Hematopoietic multipotent progenitor cell treated with erythropoietin and hydrocortisone succinate and interleukin-3 and kit ligand, for 17 days (in vitro differentiated cells): ENCODE data around the gene CSTF3.

Experiments used
- DNase-seq: peaks from one replicate; pipeline ENCODE4 v3.0.0-alpha.2; 2015; ENCODE audit warnings: low spot score

CSTF3 gene

DNA sequence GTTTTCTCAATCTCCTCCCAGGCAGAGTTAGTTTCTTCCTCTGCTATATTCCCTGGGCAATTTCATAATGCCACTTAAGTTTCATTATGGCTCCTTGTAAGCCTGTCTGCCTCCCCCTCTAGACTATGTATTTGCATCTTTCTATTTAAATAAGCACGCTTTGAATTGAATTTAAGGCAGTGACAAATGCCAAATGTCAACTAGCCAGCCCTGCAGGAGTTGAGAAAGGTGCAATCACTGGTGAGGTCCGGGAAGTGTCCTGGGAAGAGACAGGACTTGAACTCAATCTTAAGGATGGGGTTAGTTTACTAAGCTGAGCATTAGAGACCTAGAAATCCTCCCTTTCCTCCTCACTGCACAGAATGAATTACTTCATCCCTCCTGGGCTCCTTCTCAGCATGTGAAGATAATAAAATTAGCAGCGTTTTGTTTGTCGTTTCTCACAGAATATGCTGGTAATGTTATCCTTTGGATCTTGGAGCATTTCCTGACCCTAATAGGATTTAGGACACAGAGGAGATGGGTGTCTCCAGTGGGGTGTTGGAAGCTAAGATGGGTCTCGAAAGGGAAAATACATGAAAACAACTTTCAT is 120.3 kb downstream of the CSTF3 start:
- no peak for DNase-seq

DNA sequence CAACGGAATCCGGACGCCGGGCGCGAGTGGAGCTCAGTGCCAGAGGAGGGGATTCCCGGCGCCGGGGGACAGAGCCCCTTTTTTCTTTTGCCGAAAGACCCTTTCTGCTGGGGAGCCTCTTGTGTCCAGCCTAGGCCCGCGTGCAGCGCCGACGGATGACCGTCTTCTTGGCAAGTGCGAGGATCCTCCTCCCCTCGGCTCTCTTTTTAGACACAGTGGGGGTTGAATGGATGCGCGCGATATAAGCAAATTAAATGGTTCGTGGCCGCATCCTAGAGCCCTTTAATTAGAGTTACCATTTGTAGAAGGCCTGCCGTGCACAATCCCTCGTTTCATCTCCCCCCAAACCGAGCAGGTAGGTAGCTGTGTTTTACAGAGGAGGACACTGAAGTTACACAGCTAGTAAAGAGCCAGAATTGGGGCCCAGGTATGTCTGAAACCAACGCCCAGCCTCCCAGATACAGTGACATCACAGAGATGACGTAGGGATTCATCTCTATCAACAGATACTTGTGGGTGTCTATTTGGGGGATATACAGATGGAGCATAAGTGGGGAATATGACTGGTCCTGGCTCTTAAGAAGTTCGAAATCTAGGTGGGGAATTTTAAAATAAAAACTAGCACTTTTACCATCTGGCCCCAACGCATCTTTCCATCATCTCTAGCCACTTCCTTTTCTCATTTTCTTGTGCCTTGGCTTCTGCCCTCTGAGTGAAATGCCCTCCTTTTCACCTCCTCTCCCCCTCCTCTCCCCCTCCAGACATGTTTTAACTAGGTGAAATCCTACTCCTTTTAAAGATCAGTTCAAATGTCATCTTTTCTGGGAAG is 121.0 kb downstream of the CSTF3 start:
- DNase-seq, result peak; percentile 60

GRCh38 chr11:33039274-33040032 is 121.8 kb downstream of the CSTF3 start, which contains the start of gene TCP11L1:
Gene TCP11L1 (plus strand): TSS chr11:33039572. CDS start chr11:33043774, 4,202 bp downstream.
- DNase-seq, result peak; percentile 90

DNA sequence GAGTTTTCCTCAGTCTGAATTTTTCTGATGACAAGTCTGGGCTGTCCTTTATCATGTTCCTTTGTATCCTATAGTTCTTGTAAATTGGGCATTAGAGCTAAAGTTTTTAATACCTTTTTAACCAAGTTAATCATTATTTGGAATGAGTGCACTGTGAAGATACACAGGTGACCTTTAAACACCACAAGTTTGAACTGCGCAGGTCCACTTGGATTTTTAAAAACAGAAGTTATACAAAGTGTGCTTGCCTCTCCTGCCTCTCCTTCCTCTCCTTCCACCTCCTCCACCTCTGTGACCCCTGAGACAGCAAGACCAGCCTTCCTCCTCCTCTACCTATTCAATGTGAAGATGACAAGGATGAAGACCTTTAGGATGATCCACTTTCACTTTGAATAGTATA is 126.3 kb downstream of the CSTF3 start:
- DNase-seq, result no peak
